IPS-11a (cell line): Measurements from ENCODE around the gene SNU13.
"Not testable (repeated sequence)": the region's sequence is repeated elsewhere in the genome, so short reads cannot be mapped to it uniquely, and the experiment has no call there.

Experiments used
- H3K4me3 ChIP-seq: one replicate; pipeline ENCODE4 v1.5.1; 2013; ENCODE audit warnings: low read depth, low read length, control low read depth

Gene SNU13

GRCh38 chr22:41688365-41689211 is at the start of gene SNU13:
Gene SNU13 (minus strand): TSS chr22:41688867. CDS start chr22:41688796, 71 bp downstream.
- peak within 1 kb of the TSS; percentile 88 for H3K4me3 ChIP-seq

DNA sequence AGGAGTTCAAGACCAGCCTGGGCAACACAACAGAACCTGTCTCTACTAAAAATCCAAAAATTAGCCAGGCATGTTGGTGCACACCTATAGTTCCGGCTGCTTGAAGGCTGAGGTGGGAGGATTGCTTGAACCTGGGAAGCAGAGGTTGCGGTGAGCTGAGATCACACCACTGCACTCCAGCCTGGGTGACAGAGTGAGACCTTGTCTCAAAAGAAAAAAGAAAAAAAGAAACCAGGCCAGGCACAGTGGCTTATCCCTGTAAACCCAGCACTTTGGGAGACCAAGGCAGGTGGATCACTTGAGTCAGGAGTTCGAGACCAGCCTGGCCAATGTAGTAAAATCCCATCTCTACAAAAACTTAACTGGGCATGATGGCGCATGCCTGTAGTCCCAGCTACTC is 44.6 kb upstream of the SNU13 start:
- H3K4me3 ChIP-seq: not testable (repeated sequence)

- no peak overlapping the region for H3K4me3 ChIP-seq
These were observed 43.6 kb upstream of the SNU13 start for GRCh38 chr22:41732096-41732772.

DNA sequence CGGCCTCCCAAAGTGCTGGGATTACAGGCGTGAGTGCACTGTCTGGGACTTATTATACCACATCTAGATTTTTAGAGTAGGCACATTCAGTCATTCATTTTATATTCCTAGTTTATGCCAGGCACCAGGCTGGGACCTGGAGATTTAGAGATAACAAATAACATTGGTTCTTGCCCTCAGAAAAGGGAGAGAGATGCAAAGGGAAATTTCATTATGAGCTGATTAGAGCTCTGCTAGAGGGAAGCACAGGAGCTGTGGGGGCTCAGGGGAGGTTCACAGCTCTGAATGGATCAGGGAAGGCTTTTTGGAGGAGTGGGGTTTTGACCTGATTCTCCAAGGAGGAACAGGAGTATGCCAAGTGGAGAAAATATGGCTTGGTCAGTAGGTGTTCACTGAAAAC is 42.9 kb upstream of the SNU13 start:
- H3K4me3 ChIP-seq: no peak overlapping the region

DNA sequence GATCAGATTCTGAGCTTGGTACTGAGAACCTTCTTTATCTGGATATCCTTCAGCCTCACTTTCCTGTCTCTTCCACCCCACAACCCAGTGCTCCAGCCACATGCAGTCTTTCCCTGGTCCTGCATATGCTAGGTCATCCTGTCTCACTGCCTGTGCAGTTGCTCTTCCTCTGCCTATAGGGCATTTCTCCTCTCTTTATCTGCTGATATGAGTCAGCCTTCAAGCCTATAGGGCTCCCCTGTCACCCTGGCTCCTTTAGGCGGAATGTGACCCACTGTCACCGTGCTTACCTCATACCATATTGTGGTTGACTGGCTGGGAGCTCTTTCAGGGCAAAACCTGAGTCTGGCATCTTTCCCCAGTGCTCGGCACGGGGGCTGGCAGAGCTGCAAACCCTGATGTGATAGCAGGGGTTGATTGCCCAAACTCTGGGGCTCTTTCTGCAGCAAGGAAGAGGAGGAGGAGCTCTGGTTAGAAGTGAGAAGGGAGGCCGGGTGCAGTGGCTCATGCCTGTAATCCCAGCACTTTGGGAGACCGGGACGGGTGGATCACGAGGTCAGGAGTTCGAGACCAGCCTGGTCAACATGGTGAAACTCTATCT is 36.9 kb upstream of the SNU13 start:
- H3K4me3 ChIP-seq: no peak overlapping the region

DNA sequence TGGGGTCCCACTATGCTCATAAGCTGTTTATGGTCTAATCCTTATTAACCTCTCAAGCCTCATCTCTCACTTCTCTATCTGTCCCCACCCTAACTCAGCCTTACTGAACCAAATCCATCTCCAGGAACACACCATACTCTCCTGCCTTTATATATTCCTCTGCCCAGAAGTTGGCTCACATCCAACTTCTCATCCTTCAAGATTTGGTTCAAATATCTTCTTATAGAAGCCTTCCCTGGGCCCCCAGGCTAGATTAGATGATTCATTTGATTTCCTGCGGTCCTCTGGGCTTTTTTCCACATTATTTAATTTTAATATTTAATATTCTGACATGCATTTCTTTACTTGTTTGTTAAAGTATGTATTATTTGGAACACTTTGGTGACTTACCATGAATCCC is 33.8 kb upstream of the SNU13 start:
- H3K4me3 ChIP-seq: no peak overlapping the region

GRCh38 chr22:41713004-41713403 is 24.3 kb upstream of the SNU13 start:
- no peak overlapping the region for H3K4me3 ChIP-seq

DNA sequence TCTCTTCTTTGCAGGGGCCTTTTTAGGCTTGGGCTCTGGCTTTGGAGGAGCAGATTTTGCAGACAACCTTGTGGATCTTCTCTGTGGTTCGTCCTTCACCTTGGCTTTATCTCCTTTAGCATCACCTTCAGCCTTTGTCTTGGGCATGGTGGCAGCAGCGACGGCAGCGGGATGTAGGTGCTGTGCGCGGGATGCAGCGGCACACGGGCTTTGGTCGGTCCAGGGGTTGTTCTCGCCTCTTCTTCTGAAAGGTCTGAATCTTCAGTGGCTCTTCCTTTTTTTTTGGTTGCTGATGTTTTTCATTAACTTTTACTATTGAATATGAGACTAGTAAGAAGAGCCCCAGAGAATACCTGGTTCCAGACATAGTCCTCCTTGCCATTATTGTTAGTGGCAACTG is 20.7 kb upstream of the SNU13 start:
- no peak overlapping the region for H3K4me3 ChIP-seq

DNA sequence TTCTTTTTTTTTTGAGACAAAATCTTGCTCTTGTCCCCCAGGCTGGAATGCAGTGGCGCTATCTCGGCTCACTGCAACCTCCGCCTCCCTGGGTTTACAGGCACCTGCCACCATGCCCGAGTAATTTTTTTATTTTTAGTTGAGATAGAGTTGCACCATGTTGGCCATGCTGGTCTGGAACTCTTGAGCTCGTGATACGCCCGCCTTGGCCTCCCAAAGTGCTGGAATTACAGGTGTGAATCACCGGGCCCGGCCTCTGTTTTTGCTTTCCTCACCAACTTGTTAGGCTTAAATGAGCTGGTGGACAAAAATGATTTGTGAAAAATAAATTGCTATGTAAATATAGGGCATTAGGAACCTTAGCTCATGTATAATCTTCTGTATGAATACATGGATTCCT is 14.1 kb upstream of the SNU13 start:
- no peak overlapping the region for H3K4me3 ChIP-seq

DNA sequence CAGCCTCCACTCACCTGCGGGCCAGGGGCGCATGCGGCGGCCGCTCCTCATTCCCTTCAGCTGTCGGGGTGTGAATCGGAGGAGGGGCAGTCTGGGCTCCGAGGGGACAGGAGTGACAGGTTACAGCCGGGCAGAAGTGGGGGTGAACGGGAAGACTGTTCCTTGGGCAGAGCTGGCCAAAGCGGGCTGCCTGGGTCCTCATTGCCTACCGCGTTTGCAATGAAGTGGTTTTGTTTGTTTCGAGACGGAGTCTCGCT is 11.4 kb upstream of the SNU13 start:
- no peak overlapping the region for H3K4me3 ChIP-seq

DNA sequence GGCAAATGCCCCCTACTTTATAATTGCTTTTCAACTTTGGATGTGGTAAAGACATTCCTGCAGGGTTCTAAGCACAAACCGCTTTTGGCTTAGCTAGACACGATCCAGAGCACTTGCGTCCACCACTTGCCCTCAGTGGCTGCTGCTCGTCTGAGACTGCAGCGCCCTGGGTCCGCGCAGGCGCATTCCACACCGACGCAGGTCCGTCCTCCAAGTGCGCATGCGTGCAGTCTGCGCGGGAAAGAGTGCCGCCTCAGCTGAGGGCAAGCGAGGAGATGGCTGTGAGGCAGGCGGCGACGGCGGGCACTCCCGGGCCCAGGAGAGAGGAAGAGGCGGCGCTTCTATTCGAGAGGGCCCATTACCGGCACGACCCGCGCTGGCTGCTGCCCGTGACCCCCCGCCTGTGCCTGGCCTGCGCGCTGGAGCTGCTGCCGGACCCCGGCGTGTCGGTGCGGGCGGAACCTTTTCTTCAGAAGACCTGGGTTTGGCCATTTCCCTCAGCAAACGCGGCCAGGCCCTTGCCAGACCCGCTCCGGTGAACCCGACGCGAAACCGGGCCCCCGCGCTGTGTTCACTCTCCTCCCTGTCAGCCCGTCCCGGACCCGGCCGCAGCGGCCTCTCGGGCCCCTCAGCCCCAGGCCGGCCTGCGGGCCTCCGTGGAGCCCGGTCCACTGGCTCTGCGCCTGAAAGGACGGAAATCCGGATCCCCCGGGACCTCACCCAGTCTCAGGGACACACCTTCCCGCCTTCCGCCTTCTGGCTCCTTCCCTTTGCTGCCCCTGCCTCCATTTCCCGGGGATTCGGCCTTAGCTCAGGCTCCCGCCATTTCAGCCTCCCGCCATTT is 10.8 kb upstream of the SNU13 start, which contains the start of gene MEI1:
TSS of gene MEI1 (plus strand) at position 240 of the 844 bp plus-strand sequence. CDS start at position 276, 36 bp downstream.
- H3K4me3 ChIP-seq: no peak within 1 kb of the TSS

DNA sequence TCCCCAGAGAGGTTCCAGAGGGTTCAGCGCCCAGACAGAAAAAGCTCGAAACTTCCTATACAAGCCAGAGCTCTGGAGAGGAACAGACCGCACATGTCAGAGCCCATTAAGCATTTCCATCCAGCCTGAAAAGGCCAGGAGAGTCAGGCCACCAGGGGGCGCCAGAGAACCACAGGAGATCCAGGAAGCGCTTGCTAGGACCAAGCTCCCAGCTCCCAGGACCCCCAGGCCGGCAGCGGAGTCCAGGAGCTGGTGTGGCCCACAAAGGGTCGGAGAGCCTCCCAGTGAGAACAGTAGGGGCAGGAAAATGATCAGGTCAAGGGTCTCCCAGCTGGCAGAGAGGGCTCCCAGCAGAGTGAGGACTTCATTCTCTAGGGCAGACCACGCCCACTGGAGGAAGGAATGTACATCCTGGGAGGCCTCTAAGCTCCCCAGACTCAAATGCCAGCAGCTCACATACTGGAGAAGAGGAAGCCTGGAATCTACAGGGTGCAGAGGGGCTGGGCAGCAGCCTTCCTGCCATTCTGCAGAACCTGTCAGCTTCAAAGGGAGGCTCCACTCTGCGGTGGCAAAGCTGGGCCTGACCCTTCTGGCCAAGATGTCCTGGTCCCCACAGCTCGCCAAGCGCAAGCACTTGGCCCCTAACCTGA is 8.6 kb upstream of the SNU13 start:
- H3K4me3 ChIP-seq: no peak overlapping the region

GRCh38 chr22:41696703-41697102 is 8.0 kb upstream of the SNU13 start:
- no peak overlapping the region for H3K4me3 ChIP-seq

DNA sequence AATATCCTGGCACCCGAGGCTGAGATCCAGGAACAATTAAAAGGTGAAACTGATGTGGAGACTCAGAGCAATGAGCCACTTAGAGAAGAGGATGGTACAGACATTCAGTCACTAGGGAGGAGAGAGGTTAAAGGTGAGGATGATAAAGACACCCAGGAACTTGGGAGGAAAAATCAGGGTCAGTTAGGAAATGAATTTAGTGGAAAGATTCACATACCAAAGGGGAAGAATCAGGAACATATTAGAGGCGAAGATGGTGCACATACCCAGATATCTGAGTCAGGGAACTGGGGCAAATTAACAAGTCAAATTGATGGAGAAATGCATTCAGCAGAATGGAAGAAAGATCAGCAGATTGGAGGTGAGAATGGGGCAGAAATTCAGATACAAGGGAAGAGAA is 6.5 kb upstream of the SNU13 start:
- H3K4me3 ChIP-seq: no peak overlapping the region

DNA sequence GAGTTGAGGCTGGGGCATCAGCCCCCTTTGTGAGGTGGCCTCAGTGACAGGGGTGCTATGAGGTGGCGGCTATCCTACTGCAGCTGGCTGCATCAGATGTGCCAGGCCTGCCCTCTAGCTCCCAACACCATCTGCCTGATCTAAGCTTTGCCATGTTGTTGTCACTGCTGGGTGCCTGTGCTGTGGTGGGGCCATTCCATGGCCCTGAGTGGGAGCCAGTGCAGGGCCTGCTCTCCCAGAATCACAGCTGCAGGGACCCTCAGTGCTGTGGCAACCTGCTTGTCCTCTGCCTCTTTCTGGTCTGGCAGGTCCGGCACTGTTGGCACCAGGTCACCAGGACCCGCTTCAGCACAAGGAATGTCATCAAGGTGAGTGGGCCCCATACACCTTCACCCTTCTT is 1.8 kb upstream of the SNU13 start:
- no peak overlapping the region for H3K4me3 ChIP-seq

- H3K4me3 ChIP-seq: peak overlapping the region; percentile 88
These were observed 734 bp downstream of the SNU13 start for GRCh38 chr22:41687901-41688364.

GRCh38 chr22:41686890-41687289 is 1.8 kb downstream of the SNU13 start:
- not testable (repeated sequence) for H3K4me3 ChIP-seq

GRCh38 chr22:41684194-41684593 is 4.5 kb downstream of the SNU13 start:
- H3K4me3 ChIP-seq: no peak overlapping the region

DNA sequence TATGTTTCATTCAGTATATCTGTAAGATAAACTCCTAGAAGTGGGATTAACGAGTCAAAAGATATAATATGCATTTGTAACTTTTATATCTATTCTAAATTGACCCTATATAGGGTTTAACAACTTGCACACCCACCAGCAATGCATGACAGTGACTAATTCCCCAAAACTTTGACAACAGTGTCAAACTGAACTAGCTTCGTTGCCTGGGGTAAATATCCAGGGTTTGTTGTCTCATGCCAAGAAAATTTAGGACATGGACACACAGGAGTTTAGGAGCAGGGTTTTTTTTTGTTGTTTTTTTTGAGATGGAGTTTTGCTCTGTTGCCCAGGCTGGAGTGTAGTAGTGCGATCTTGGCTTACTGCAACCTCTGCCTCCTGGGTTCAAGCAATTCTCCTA is 5.1 kb downstream of the SNU13 start:
- no peak overlapping the region for H3K4me3 ChIP-seq

DNA sequence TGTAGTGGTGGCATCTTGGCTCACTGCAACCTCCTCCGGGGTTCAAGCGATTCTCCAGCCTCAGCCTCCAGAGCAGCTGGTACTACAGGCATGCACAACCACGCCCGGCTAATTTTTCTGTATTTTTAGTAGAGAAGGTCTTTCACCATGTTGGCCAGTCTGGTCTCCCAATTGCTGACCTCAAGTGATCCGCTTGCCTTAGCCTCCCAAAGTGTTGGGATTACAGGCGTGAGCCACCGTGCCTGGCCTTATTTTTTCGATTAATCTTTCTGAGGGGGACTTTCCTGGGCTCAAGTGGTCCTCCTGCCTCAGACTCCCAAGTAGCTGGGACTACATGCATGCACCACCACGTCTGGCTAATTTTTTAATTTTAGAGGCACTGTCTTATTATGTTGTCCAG is 5.6 kb downstream of the SNU13 start:
- H3K4me3 ChIP-seq: peak overlapping the region; percentile 70
